ENCODE results near the gene FADS1. TPM values are rescaled to one million over a fixed set of nuclear protein-coding genes. Genes with fewer than 3 reads are reported as not detected.
A peak's percentile ranks its signal among the peaks of the same experiment; 100 is the strongest.

Gene FADS1
- total and polyA plus RNA-seq, 2 of the 8 experiments (the other 6 are each of a cell fraction or from before 2014, with no cell fraction given) = 115 to 141 TPM

GRCh38 chr11:61834278-61835048 is 17.7 kb upstream of the FADS1 start:
- Histone ChIP-seq H3K27ac (ENCODE audit: low read depth, low read length) (peak overlapping the region; percentile 73), H3K4ac (replicated peaks; ENCODE audit: insufficient read length, low read depth, low read length) (no peak overlapping the region), H3K14ac (ENCODE audit: insufficient read length) (no peak overlapping the region), H3K18ac (ENCODE audit: extremely low read depth, low read length) (peak overlapping the region; percentile 85), H2BK12ac (ENCODE audit: low read depth, low read length) (peak overlapping the region; percentile 78; the same call in 1 of the 2 replicates), H4K91ac (replicated peaks; ENCODE audit: insufficient read length, low read length) (peak overlapping the region; percentile 26), H3K23ac (ENCODE audit: insufficient read length) (no peak overlapping the region), H4K8ac (ENCODE audit: extremely low read depth, insufficient read depth, low read length) (no peak overlapping the region), H2BK5ac (ENCODE audit: low read depth, low read length) (peak overlapping the region; percentile 80), H3K56ac (replicated peaks; ENCODE audit: insufficient read length, low read depth, low read length) (no peak overlapping the region), H3K79me2 (ENCODE audit: control insufficient read depth in 1 of 2, insufficient read depth in 2 of 2, low read length in 2 of 2) (peaks cover 24 to 82% of the 10 kb centered on the region in 2 experiments), H3K4me3 (ENCODE audit: extremely low read depth in 1 of 4, insufficient read depth in 2 of 4, low read depth in 3 of 4, low read length in 4 of 4) (peak overlapping the region in 1 of 4 experiments; percentile 5; a peak in 1 of 8 replicates), H3K23me2 (ENCODE audit: low read depth, low read length) (peaks cover 6% of the 10 kb centered on the region), H3K79me1 (ENCODE audit: low read depth, low read length) (peaks cover 26% of the 10 kb centered on the region), H3K4me1 (replicated peaks in 1 of 4; ENCODE audit: control insufficient read depth in 3 of 4, insufficient read depth in 4 of 4, low read length in 3 of 4) (peaks cover 11 to 44% (median 26%) of the 10 kb centered on the region in 4 experiments), H4K5ac (ENCODE audit: insufficient read length, low read depth, low read length) (no peak overlapping the region), H2BK20ac (ENCODE audit: low read length) (0 out of 2 replicates have a peak overlapping the region, but pooled peaks have one; percentile 55), H4K20me1 (replicated peaks in 1 of 2; ENCODE audit: control insufficient read depth in 1 of 2, insufficient read depth in 2 of 2, low read length in 2 of 2) (peaks cover 21 to 47% of the 10 kb centered on the region in 2 experiments), H2BK15ac (ENCODE audit: low read length) (peak overlapping the region; percentile 96; the same call in 1 of the 2 replicates), H3K9me3 (ENCODE audit: insufficient read depth in 2 of 2, low read depth in 1 of 2, low read length in 1 of 2) (no peaks in the 10 kb centered on the region), H3K36me3 (ENCODE audit: control insufficient read depth in 2 of 4, insufficient read depth in 4 of 4, low read length in 3 of 4) (peaks cover 7 to 27% (median 16%) of the 10 kb centered on the region in 4 experiments; a peak in 7 of 8 replicates), H3K4me2 (ENCODE audit: insufficient read depth in 1 of 2, low read depth in 2 of 2, low read length in 2 of 2) (peak overlapping the region; percentile 26 to 46; a peak in 3 of 4 replicates), H2AFZ (ENCODE audit: low read length) (no peak overlapping the region), H2BK120ac (replicated peaks; ENCODE audit: low read depth, low read length) (no peak overlapping the region), H3K27me3 (replicated peaks in 1 of 4; ENCODE audit: control insufficient read depth in 3 of 4, extremely low read depth in 1 of 4, insufficient read depth in 3 of 4, low read length in 3 of 4) (no peaks in the 10 kb centered on the region), H3K9ac (replicated peaks in 1 of 4; ENCODE audit: extremely low read depth in 1 of 4, low read depth in 3 of 4, low read length in 3 of 4) (peak overlapping the region in 1 of 4 experiments; percentile 4; a peak in 3 of 7 replicates), H2AK5ac (ENCODE audit: low read depth, low read length) (peak overlapping the region; percentile 82; the same call in 1 of the 2 replicates)
- peak in 1 of 2 experiments; percentile 55 for DNase-seq (ENCODE audit: low read depth in 1 of 2, low spot score in 2 of 2)
- ChIA-PET POLR2A (ENCODE audit: partially characterized antibody) (interaction anchor here (0.7 to 3.0 kb wide), 14 partner anchors 10 to 90 kb away, joined by 3 to 28 read pairs (median 4); partner anchors contain the start of genes FADS1, FEN1 and TMEM258), CTCF (ENCODE audit: partially characterized antibody) (interaction anchor here (1.0 to 1.8 kb wide), 8 partner anchors 11 to 273 kb away, joined by 3 to 15 read pairs (median 4); partner anchors contain the start of gene FADS1)
- no peak for FAIRE-seq
- TF ChIP-seq TAF7 (optimal IDR thresholded peaks at IDR 0.05; ENCODE audit: borderline replicate concordance, low read depth, low read length) (no peak), PHF8 (conservative IDR thresholded peaks at IDR 0.05; ENCODE audit: low read depth, low read length) (no peak), SIRT6 (IDR thresholded peaks at IDR 0.05; ENCODE audit: low read length) (no peak), TAF1 (IDR thresholded peaks at IDR 0.05; ENCODE audit: low read depth, low read length) (peak; percentile 46; the same call in 1 of the 2 replicates), JUN (IDR thresholded peaks at IDR 0.05; ENCODE audit: low read depth, low read length) (no peak), POLR2A (IDR thresholded peaks at IDR 0.05; ENCODE audit: control extremely low read depth in 1 of 2, low read depth in 2 of 2, low read length in 2 of 2) (peak in 1 of 2 experiments; percentile 39; a peak in 1 of 3 replicates), POLR2AphosphoS5 (IDR thresholded peaks at IDR 0.05; ENCODE audit: low read depth, low read length) (peak; percentile 67; the same call in 1 of the 2 replicates), BCL11A (IDR thresholded peaks at IDR 0.05; ENCODE audit: low read depth in 2 of 2, low read length in 2 of 2) (no peak)
- WGBS, 2 experiments (ENCODE audit: extremely low coverage in 1 of 2, insufficient coverage in 1 of 2, insufficient read length in 1 of 2, insufficient replicate concordance in 2 of 2, low coverage in 1 of 2, low lambda C conversion rate in 2 of 2, missing lambda C conversion rate in 1 of 2) = 66% methylated on average over 11 of the region's 12 CpGs; no CpG with 5 or more reads in 1 of the 2 experiments
